H9 (cell line): ENCODE data around the gene GPBAR1. TPM values are rescaled to one million over a fixed set of nuclear protein-coding genes. Genes with fewer than 3 reads are reported as not detected.

Source experiments
- DNase-seq: peaks from one replicate; pipeline ENCODE4 v3.0.0-alpha.2; 2017
- H2AFZ ChIP-seq: one replicate; pipeline ENCODE4 v1.6.1; 2013; ENCODE audit warnings: mild to moderate bottlenecking, low read length, control low read depth, moderate library complexity
- H2AK5ac ChIP-seq: 2 replicates; pipeline ENCODE4 v1.6.1; 2013; ENCODE audit warnings: low read length, control low read depth, mixed read lengths; ENCODE audit not compliant: insufficient read length
- H2BK120ac ChIP-seq: one replicate; pipeline ENCODE4 v1.6.1; 2013; ENCODE audit warnings: low read depth, mild to moderate bottlenecking, low read length, control low read depth, inconsistent platforms; ENCODE audit not compliant: poor library complexity, severe bottlenecking
- H2BK12ac ChIP-seq: 2 replicates; pipeline ENCODE4 v1.6.1; 2013; ENCODE audit warnings: low read length, control low read depth, mixed read lengths, low read depth; ENCODE audit not compliant: insufficient read length
- H2BK15ac ChIP-seq: 2 replicates; pipeline ENCODE4 v1.6.1; 2013; ENCODE audit warnings: low read depth, low read length, control low read depth
- H2BK20ac ChIP-seq: one replicate; pipeline ENCODE4 v1.6.1; 2013; ENCODE audit warnings: low read depth, mild to moderate bottlenecking, low read length, control low read depth, inconsistent platforms; ENCODE audit not compliant: poor library complexity, severe bottlenecking
- H2BK5ac ChIP-seq: 2 replicates; pipeline ENCODE4 v1.6.1; 2013; ENCODE audit warnings: low read length, control low read depth, mixed read lengths; ENCODE audit not compliant: insufficient read length
- H3K14ac ChIP-seq: 2 replicates; pipeline ENCODE4 v1.6.1; 2013; ENCODE audit warnings: low read length, control low read depth; ENCODE audit not compliant: insufficient read depth
- H3K18ac ChIP-seq: 2 replicates; pipeline ENCODE4 v1.6.1; 2013; ENCODE audit warnings: low read depth, mild to moderate bottlenecking, mixed read lengths, low read length, control low read depth; ENCODE audit not compliant: insufficient read length
- H3K23ac ChIP-seq: 2 replicates; pipeline ENCODE4 v1.6.1; 2013; ENCODE audit warnings: low read length, control low read depth, mixed read lengths, low read depth; ENCODE audit not compliant: insufficient read length
- H3K23me2 ChIP-seq: 2 replicates; pipeline ENCODE4 v1.6.1; 2013; ENCODE audit warnings: low read depth, mild to moderate bottlenecking, mixed read lengths, low read length, control low read depth; ENCODE audit not compliant: insufficient read length, poor library complexity, severe bottlenecking
- H3K27ac ChIP-seq: 2 replicates; pipeline ENCODE4 v1.5.1; 2013; ENCODE audit warnings: low read length, control low read depth, mixed read lengths, low read depth; ENCODE audit not compliant: insufficient read length
- H3K27me3 ChIP-seq: 2 replicates; pipeline ENCODE4 v1.6.1; 2013; ENCODE audit warnings: low read length, control low read depth, inconsistent platforms; ENCODE audit not compliant: insufficient read depth
- H3K4ac ChIP-seq: 2 replicates; pipeline ENCODE4 v1.6.1; 2013; ENCODE audit warnings: low read depth, mild to moderate bottlenecking, control low read depth, inconsistent platforms, low read length, moderate library complexity
- H3K4me1 ChIP-seq: 2 replicates; pipeline ENCODE4 v1.6.1; 2013; ENCODE audit warnings: low read length, control low read depth, inconsistent platforms; ENCODE audit not compliant: insufficient read depth
- H3K4me2 ChIP-seq: 2 replicates; pipeline ENCODE4 v1.6.1; 2013; ENCODE audit warnings: low read length, control low read depth, mixed read lengths; ENCODE audit not compliant: insufficient read length, insufficient read depth
- H3K56ac ChIP-seq: 2 replicates; pipeline ENCODE4 v1.6.1; 2013; ENCODE audit warnings: low read depth, mild to moderate bottlenecking, mixed read lengths, low read length, control low read depth; ENCODE audit not compliant: insufficient read length
- H3K79me1 ChIP-seq: 2 replicates; pipeline ENCODE4 v1.6.1; 2013; ENCODE audit warnings: low read depth, mild to moderate bottlenecking, moderate library complexity, low read length, control low read depth, inconsistent platforms; ENCODE audit not compliant: insufficient read depth, poor library complexity, severe bottlenecking
- H3K79me2 ChIP-seq: 2 replicates; pipeline ENCODE4 v1.6.1; 2013; ENCODE audit warnings: low read length, control low read depth, inconsistent platforms; ENCODE audit not compliant: insufficient read depth
- H3K9ac ChIP-seq: 2 replicates; pipeline ENCODE4 v1.6.1; 2013; ENCODE audit warnings: low read length, control low read depth, mixed read lengths; ENCODE audit not compliant: insufficient read length; ENCODE audit errors: extremely low read depth
- H3K9me3 ChIP-seq: one replicate; pipeline ENCODE4 v1.6.1; 2013; ENCODE audit warnings: low read depth, low read length, inconsistent platforms; ENCODE audit not compliant: control insufficient read depth
- H3T11ph ChIP-seq: one replicate; pipeline ENCODE4 v1.6.1; 2013; ENCODE audit warnings: mild to moderate bottlenecking, low read length, control low read depth, inconsistent platforms
- H4K20me1 ChIP-seq: one replicate; pipeline ENCODE4 v1.6.1; 2013; ENCODE audit not compliant: control insufficient read depth, insufficient read length, insufficient read depth
- H4K5ac ChIP-seq: 2 replicates; pipeline ENCODE4 v1.6.1; 2013; ENCODE audit warnings: low read depth, mild to moderate bottlenecking, mixed read lengths, low read length, control low read depth; ENCODE audit not compliant: insufficient read length
- H4K8ac ChIP-seq: replicated peaks from 2 replicates; pipeline ENCODE4 v1.6.1; 2013; ENCODE audit warnings: low read length, control low read depth, mixed read lengths, low read depth; ENCODE audit not compliant: insufficient read length
- H4K91ac ChIP-seq: 2 replicates; pipeline ENCODE4 v1.6.1; 2013; ENCODE audit warnings: low read depth, mild to moderate bottlenecking, moderate library complexity, mixed read lengths, low read length, control low read depth; ENCODE audit not compliant: insufficient read length
- H3K27ac Mint-ChIP-seq, 3 experiments: 2 replicates in 2 of 3; 3 replicates in 1 of 3; pipeline ENCODE4 v1.8.0; 2020 to 2021; ENCODE audit warnings: mixed read lengths in 3 of 3, mild to moderate bottlenecking in 1 of 3, moderate library complexity in 1 of 3
- H3K27me3 Mint-ChIP-seq: 2 replicates; pipeline ENCODE4 v1.8.0; 2021; ENCODE audit warnings: low read depth, mild to moderate bottlenecking, moderate library complexity, mixed read lengths
- H3K36me3 Mint-ChIP-seq, 3 experiments: 2 replicates in 2 of 3; 3 replicates in 1 of 3; pipeline ENCODE4 v1.8.0; 2020 to 2021; ENCODE audit warnings: low read depth in 3 of 3, mixed read lengths in 3 of 3; ENCODE audit not compliant: insufficient read depth in 1 of 3
- H3K4me1 Mint-ChIP-seq, 2 experiments: 2 replicates each; pipeline ENCODE4 v1.8.0; 2020; ENCODE audit warnings: mixed read lengths in 2 of 2
- H3K4me3 Mint-ChIP-seq, 2 experiments: 2 replicates in 1 of 2; 3 replicates in 1 of 2; pipeline ENCODE4 v1.8.0; 2020 to 2021; ENCODE audit warnings: mild to moderate bottlenecking in 2 of 2, mixed read lengths in 2 of 2, moderate library complexity in 1 of 2
- H3K9me3 Mint-ChIP-seq, 2 experiments: 2 replicates in 1 of 2; 3 replicates in 1 of 2; pipeline ENCODE4 v1.8.0; 2020; ENCODE audit warnings: mild to moderate bottlenecking in 2 of 2, mixed read lengths in 2 of 2, moderate library complexity in 1 of 2
- WGBS: extraction: QIAGEN DNeasy Blood & Tissue Kit; methylation state at CpG from one replicate; pipeline ENCODE4 v1.1.7; 2013; ENCODE audit warnings: missing lambda C conversion rate, low lambda C conversion rate, mixed read lengths; ENCODE audit not compliant: insufficient read length; ENCODE audit errors: extremely low coverage; 5-methylcytosine and 5-hydroxymethylcytosine counted together
- total RNA-seq: library from RNA; stranded (reverse); gene quantifications from 2 replicates; pipeline ENCODE4 v1.2.1, GENCODE V29; 2021
- TF ChIP-seq, protein P1 (sequence below): fragments of 200-600 bp; sonication (generic); conservative IDR thresholded peaks from 3 replicates; pipeline ENCODE4 v1.8.0; 2021; ENCODE audit warnings: antibody characterized with exemption, mild to moderate bottlenecking

Gene GPBAR1
- total RNA-seq, 1 experiment from 2014 or later = 0.44 TPM

DNA sequence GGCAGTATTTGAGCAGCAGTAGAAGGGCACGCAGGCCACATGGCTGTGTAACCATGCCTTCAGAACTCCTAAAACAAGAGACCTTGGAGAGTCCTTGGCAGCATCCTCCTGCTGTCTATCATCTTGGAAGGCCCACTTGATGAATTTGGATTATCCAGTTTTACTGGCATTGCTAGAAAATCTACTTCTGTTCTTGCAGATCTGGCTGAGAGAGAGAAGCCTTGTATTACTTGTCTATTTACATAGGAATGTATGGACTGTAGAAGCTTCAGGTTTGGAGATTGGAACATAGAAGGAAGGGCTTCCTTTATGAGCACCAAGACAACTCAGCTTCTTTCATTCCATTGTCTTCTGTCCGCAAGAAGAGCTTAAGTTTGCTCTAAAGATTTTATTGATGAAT is 16.1 kb upstream of the GPBAR1 start:
- Mint-ChIP-seq H3K27ac (no peak overlapping the region), H3K9me3 (no peaks in the 10 kb centered on the region), H3K27me3 (no peaks in the 10 kb centered on the region), H3K4me1 (no peaks in the 10 kb centered on the region), H3K36me3 (peaks cover 43 to 98% (median 75%) of the 10 kb centered on the region in 3 experiments; a peak in 6 of 7 replicates), H3K4me3 (no peak overlapping the region)
- Histone ChIP-seq H3T11ph (no peak overlapping the region), H2BK120ac (no peak overlapping the region), H3K4ac (no peak overlapping the region), H3K27me3 (no peaks in the 10 kb centered on the region), H2BK20ac (no peak overlapping the region), H3K4me2 (no peak overlapping the region), H4K91ac (no peak overlapping the region), H3K79me2 (no peaks in the 10 kb centered on the region), H2AFZ (no peak overlapping the region), H3K23ac (no peak overlapping the region), H3K9ac (no peak overlapping the region), H2BK5ac (no peak overlapping the region), H4K8ac (no peak overlapping the region), H3K18ac (no peak overlapping the region), H3K23me2 (no peaks in the 10 kb centered on the region), H2BK15ac (no peak overlapping the region), H4K20me1 (no peaks in the 10 kb centered on the region), H4K5ac (no peak overlapping the region), H3K9me3 (no peaks in the 10 kb centered on the region), H2AK5ac (no peak overlapping the region), H3K56ac (no peak overlapping the region), H2BK12ac (no peak overlapping the region), H3K79me1 (no peaks in the 10 kb centered on the region), H3K4me1 (no peaks in the 10 kb centered on the region), H3K27ac (no peak overlapping the region), H3K14ac (no peak overlapping the region)
- TF ChIP-seq, protein P1, sequence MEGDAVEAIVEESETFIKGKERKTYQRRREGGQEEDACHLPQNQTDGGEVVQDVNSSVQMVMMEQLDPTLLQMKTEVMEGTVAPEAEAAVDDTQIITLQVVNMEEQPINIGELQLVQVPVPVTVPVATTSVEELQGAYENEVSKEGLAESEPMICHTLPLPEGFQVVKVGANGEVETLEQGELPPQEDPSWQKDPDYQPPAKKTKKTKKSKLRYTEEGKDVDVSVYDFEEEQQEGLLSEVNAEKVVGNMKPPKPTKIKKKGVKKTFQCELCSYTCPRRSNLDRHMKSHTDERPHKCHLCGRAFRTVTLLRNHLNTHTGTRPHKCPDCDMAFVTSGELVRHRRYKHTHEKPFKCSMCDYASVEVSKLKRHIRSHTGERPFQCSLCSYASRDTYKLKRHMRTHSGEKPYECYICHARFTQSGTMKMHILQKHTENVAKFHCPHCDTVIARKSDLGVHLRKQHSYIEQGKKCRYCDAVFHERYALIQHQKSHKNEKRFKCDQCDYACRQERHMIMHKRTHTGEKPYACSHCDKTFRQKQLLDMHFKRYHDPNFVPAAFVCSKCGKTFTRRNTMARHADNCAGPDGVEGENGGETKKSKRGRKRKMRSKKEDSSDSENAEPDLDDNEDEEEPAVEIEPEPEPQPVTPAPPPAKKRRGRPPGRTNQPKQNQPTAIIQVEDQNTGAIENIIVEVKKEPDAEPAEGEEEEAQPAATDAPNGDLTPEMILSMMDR = no peak
- DNase-seq = no peak
- WGBS = no CpG with 5 or more reads among the region's 2 CpGs
